HepG2 (cell line): Measurements from ENCODE around the gene LTB4R2. TPM values are rescaled to one million over a fixed set of nuclear protein-coding genes. Genes with fewer than 3 reads are reported as not detected.

Experiments
- ARNT2 ChIP-seq: sonication (generic); formaldehyde crosslinking; IDR thresholded peaks from 2 replicates; pipeline ENCODE4 v1.8.0; 2022; ENCODE audit warnings: mild to moderate bottlenecking, low read depth, missing genetic modification reagents, moderate library complexity
- NFRKB ChIP-seq: fragments of 450-650 bp; IDR thresholded peaks from 2 replicates; pipeline ENCODE4 v1.6.1; 2017
- POLR2G ChIP-seq: fragments of 200-400 bp; formaldehyde crosslinking; IDR thresholded peaks from 2 replicates; pipeline ENCODE4 v1.6.1; 2018; ENCODE audit warnings: mild to moderate bottlenecking, low read depth, low read length, moderate library complexity
- RNF2 ChIP-seq: fragments of 450-650 bp; conservative IDR thresholded peaks from 2 replicates; pipeline ENCODE4 v1.6.1; 2016; ENCODE audit warnings: low read depth
- SMARCE1 ChIP-seq: fragments of 450-650 bp; IDR thresholded peaks from 2 replicates; pipeline ENCODE4 v1.6.1; 2017; ENCODE audit warnings: borderline replicate concordance
- SOX13 ChIP-seq, 3 experiments: fragments of 450-650 bp in 1 of 3; sonication (generic) in 1 of 3; formaldehyde crosslinking in 1 of 3; IDR thresholded peaks in 2 of 3; conservative IDR thresholded peaks in 1 of 3; 2 replicates each; pipeline versions ENCODE4 v1.5.0 to v1.6.1; 2016 to 2020; ENCODE audit warnings: antibody characterized with exemption in 1 of 3, mild to moderate bottlenecking in 1 of 3, missing compliant biosample characterization in 1 of 3, missing genetic modification reagents in 1 of 3, moderate library complexity in 1 of 3
- SUZ12 ChIP-seq: fragments of 150-350 bp; IDR thresholded peaks from 2 replicates; pipeline ENCODE4 v1.6.1; 2014; ENCODE audit warnings: low read depth, low read length
- ZBTB42 ChIP-seq: sonication (generic); formaldehyde crosslinking; IDR thresholded peaks from 2 replicates; pipeline ENCODE4 v1.5.0; 2020; ENCODE audit warnings: mild to moderate bottlenecking, missing genetic modification reagents
- ZNF253 ChIP-seq: sonication (generic); formaldehyde crosslinking; IDR thresholded peaks from 2 replicates; pipeline ENCODE4 v1.8.0; 2022; ENCODE audit warnings: mild to moderate bottlenecking, missing genetic modification reagents, borderline replicate concordance
- ZNF772 ChIP-seq: sonication (generic); formaldehyde crosslinking; IDR thresholded peaks from 2 replicates; pipeline ENCODE4 v1.5.0; 2020; ENCODE audit warnings: mild to moderate bottlenecking, missing genetic modification reagents
- polyA plus RNA-seq, 8 experiments: library from polyadenylated mRNA; depleted of rRNA in 3 of 8; stranded (reverse) in 7 of 8; unstranded in 1 of 8; fragments of >200 nt; fragmentation: Illumina TruSeq in 4 of 8; extraction: Trizol in 4 of 8; gene quantifications; 2 replicates each; pipeline versions ENCODE4 v1.2.1 to v1.2.3, GENCODE V29; 2011 to 2016; ENCODE audit warnings: low read depth in 4 of 8, missing spikeins in 1 of 8, mixed read lengths in 1 of 8; ENCODE audit not compliant: insufficient read depth in 1 of 8
- total RNA-seq, 5 experiments: library from RNA; depleted of rRNA; stranded (reverse); fragments of >200 nt; fragmentation: Illumina TruSeq; extraction: Trizol; gene quantifications; 2 replicates each; pipeline ENCODE4 v1.2.3, GENCODE V29; 2016; ENCODE audit warnings: low read depth in 1 of 5
- TF ChIP-seq, protein P1 (sequence below): sonication (generic); formaldehyde crosslinking; IDR thresholded peaks from 2 replicates; pipeline ENCODE4 v1.4.0; 2020; ENCODE audit warnings: missing genetic modification reagents
- TF ChIP-seq, protein P2 (sequence below): sonication (generic); formaldehyde crosslinking; IDR thresholded peaks from 2 replicates; pipeline ENCODE4 v1.4.0; 2020; ENCODE audit warnings: mild to moderate bottlenecking, missing genetic modification reagents
- TF ChIP-seq, protein P3 (sequence below): IDR thresholded peaks from 2 replicates; pipeline ENCODE4 v1.6.1; 2016; ENCODE audit warnings: mild to moderate bottlenecking, missing biosample characterization, missing genetic modification reagents
- TF ChIP-seq, protein P4 (sequence below): sonication (generic); formaldehyde crosslinking; IDR thresholded peaks from 2 replicates; pipeline ENCODE4 v1.9.0; 2021; ENCODE audit warnings: missing genetic modification reagents, borderline replicate concordance

LTB4R2 gene
- total and polyA plus RNA-seq, 2 of the 13 experiments (the other 11 are each of a cell fraction or from before 2014, with no cell fraction given): 3.9 to 6.9 TPM

DNA sequence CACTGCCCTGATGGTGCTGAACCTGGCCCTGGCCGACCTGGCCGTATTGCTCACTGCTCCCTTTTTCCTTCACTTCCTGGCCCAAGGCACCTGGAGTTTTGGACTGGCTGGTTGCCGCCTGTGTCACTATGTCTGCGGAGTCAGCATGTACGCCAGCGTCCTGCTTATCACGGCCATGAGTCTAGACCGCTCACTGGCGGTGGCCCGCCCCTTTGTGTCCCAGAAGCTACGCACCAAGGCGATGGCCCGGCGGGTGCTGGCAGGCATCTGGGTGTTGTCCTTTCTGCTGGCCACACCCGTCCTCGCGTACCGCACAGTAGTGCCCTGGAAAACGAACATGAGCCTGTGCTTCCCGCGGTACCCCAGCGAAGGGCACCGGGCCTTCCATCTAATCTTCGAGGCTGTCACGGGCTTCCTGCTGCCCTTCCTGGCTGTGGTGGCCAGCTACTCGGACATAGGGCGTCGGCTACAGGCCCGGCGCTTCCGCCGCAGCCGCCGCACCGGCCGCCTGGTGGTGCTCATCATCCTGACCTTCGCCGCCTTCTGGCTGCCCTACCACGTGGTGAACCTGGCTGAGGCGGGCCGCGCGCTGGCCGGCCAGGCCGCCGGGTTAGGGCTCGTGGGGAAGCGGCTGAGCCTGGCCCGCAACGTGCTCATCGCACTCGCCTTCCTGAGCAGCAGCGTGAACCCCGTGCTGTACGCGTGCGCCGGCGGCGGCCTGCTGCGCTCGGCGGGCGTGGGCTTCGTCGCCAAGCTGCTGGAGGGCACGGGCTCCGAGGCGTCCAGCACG lies 6.1 kb downstream of the LTB4R2 start (continued):
- TF ChIP-seq SMARCE1: no peak; the same call in 1 of the 2 replicates
- TF ChIP-seq POLR2G: peak; percentile 76
- no peak for TF ChIP-seq SOX13 (IDR thresholded peaks at IDR 0.05)
- peak in 1 of 2 experiments; percentile 78; a peak in 2 of 4 replicates for TF ChIP-seq SOX13 (CRISPR knock-in tag; conservative IDR thresholded peaks at IDR 0.05 in 1 of 2, IDR thresholded peaks at IDR 0.05 in 1 of 2)
- TF ChIP-seq ZNF772 (CRISPR knock-in tag): peak; percentile 96
- TF ChIP-seq, protein P1, sequence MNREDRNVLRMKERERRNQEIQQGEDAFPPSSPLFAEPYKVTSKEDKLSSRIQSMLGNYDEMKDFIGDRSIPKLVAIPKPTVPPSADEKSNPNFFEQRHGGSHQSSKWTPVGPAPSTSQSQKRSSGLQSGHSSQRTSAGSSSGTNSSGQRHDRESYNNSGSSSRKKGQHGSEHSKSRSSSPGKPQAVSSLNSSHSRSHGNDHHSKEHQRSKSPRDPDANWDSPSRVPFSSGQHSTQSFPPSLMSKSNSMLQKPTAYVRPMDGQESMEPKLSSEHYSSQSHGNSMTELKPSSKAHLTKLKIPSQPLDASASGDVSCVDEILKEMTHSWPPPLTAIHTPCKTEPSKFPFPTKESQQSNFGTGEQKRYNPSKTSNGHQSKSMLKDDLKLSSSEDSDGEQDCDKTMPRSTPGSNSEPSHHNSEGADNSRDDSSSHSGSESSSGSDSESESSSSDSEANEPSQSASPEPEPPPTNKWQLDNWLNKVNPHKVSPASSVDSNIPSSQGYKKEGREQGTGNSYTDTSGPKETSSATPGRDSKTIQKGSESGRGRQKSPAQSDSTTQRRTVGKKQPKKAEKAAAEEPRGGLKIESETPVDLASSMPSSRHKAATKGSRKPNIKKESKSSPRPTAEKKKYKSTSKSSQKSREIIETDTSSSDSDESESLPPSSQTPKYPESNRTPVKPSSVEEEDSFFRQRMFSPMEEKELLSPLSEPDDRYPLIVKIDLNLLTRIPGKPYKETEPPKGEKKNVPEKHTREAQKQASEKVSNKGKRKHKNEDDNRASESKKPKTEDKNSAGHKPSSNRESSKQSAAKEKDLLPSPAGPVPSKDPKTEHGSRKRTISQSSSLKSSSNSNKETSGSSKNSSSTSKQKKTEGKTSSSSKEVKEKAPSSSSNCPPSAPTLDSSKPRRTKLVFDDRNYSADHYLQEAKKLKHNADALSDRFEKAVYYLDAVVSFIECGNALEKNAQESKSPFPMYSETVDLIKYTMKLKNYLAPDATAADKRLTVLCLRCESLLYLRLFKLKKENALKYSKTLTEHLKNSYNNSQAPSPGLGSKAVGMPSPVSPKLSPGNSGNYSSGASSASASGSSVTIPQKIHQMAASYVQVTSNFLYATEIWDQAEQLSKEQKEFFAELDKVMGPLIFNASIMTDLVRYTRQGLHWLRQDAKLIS: no peak; the same call in 1 of the 2 replicates
- TF ChIP-seq SUZ12: no peak
- TF ChIP-seq NFRKB: no peak
- peak; percentile 96 for TF ChIP-seq RNF2
- TF ChIP-seq ZNF253 (CRISPR knock-in tag): peak; percentile 98
- TF ChIP-seq, protein P2, sequence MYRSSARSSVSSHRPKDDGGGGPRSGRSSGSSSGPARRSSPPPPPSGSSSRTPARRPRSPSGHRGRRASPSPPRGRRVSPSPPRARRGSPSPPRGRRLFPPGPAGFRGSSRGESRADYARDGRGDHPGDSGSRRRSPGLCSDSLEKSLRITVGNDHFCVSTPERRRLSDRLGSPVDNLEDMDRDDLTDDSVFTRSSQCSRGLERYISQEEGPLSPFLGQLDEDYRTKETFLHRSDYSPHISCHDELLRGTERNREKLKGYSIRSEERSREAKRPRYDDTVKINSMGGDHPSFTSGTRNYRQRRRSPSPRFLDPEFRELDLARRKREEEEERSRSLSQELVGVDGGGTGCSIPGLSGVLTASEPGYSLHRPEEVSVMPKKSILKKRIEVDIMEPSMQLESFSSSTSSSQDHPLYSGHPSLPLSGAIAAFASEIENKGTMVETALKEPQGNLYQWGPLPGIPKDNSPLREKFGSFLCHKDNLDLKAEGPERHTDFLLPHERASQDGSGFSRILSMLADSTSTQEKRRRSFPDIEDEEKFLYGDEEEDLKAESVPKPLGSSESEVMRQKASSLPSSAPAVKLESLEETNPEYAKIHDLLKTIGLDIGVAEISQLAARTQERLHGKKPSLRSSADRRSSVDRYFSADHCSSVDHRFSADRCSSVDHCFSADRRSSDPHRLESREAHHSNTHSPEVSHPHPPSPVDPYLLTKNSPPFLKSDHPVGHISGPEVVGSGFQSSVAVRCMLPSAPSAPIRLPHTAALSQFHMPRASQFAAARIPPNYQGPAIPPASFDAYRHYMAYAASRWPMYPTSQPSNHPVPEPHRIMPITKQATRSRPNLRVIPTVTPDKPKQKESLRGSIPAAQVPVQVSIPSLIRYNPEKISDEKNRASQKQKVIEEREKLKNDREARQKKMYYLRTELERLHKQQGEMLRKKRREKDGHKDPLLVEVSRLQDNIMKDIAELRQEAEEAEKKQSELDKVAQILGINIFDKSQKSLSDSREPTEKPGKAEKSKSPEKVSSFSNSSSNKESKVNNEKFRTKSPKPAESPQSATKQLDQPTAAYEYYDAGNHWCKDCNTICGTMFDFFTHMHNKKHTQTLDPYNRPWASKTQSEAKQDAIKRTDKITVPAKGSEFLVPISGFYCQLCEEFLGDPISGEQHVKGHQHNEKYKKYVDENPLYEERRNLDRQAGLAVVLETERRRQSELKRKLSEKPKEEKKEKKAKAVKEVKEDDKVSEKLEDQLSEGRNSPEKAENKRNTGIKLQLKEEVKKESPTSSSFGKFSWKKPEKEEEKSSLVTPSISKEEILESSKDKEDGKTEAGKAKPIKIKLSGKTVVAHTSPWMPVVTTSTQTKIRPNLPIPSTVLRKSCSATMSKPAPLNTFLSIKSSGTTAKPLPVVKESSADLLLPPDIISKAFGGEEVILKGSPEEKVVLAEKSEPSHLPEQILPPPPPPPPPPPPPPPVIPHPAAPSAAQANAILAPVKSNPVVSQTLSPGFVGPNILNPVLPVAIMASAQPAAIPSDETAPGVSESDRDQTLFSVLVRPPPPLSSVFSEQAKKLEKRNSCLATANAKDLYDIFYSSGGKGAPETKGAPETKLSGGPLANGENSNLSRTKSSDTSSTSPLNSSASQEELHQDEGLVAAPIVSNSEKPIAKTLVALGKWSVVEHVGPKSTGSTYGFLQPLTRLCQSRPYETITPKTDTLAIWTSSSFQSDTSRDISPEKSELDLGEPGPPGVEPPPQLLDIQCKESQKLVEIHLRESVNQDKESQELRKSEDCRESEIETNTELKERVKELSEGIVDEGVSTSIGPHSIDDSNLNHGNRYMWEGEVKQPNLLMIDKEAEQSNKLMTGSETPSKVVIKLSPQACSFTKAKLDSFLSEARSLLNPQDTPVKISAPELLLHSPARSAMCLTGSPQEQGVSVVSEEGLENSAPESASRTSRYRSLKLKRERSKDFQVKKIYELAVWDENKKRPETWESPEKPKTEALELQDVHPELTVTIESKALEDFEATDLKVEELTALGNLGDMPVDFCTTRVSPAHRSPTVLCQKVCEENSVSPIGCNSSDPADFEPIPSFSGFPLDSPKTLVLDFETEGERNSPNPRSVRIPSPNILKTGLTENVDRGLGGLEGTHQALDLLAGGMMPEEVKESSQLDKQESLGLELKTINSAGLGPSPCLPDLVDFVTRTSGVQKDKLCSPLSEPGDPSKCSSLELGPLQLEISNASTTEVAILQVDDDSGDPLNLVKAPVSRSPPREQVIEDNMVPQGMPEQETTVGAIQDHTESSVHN: no peak; the same call in 1 of the 2 replicates
- peak; percentile 95; the same call in 1 of the 2 replicates for TF ChIP-seq ZBTB42 (CRISPR knock-in tag)
- TF ChIP-seq, protein P3, sequence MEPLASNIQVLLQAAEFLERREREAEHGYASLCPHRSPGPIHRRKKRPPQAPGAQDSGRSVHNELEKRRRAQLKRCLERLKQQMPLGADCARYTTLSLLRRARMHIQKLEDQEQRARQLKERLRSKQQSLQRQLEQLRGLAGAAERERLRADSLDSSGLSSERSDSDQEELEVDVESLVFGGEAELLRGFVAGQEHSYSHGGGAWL (CRISPR knock-in tag): peak; percentile 99
- TF ChIP-seq, protein P4, sequence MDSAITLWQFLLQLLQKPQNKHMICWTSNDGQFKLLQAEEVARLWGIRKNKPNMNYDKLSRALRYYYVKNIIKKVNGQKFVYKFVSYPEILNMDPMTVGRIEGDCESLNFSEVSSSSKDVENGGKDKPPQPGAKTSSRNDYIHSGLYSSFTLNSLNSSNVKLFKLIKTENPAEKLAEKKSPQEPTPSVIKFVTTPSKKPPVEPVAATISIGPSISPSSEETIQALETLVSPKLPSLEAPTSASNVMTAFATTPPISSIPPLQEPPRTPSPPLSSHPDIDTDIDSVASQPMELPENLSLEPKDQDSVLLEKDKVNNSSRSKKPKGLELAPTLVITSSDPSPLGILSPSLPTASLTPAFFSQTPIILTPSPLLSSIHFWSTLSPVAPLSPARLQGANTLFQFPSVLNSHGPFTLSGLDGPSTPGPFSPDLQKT (CRISPR knock-in tag): peak; percentile 90; the same call in 1 of the 2 replicates
- TF ChIP-seq ARNT2 (CRISPR knock-in tag): peak; percentile 98
